Nephron progenitor cell (in vitro differentiated cells): ENCODE data around the gene C11orf58.

Experiments used
- DNase-seq: peaks from one replicate; pipeline ENCODE4 v3.0.0; 2021
- H3K27ac Mint-ChIP-seq: 2 replicates; pipeline ENCODE4 v1.8.0; 2021; ENCODE audit warnings: mild to moderate bottlenecking, moderate library complexity, mixed read lengths
- H3K27me3 Mint-ChIP-seq: 2 replicates; pipeline ENCODE4 v1.8.0; 2021; ENCODE audit warnings: mild to moderate bottlenecking, low read depth, mixed read lengths; ENCODE audit not compliant: poor library complexity
- H3K36me3 Mint-ChIP-seq: 2 replicates; pipeline ENCODE4 v1.8.0; 2021; ENCODE audit warnings: low read depth, mixed read lengths
- H3K4me1 Mint-ChIP-seq: 2 replicates; pipeline ENCODE4 v1.8.0; 2021; ENCODE audit warnings: mixed read lengths
- H3K4me3 Mint-ChIP-seq: 2 replicates; pipeline ENCODE4 v1.8.0; 2021; ENCODE audit warnings: mild to moderate bottlenecking, moderate library complexity, mixed read lengths
- H3K9me3 Mint-ChIP-seq: 2 replicates; pipeline ENCODE4 v1.8.0; 2021; ENCODE audit warnings: mild to moderate bottlenecking, moderate library complexity, mixed read lengths
- CTCF ChIP-seq: fragments of 200-600 bp; sonication (generic); IDR thresholded peaks from 2 replicates; pipeline ENCODE4 v1.5.0; 2021; ENCODE audit warnings: antibody characterized with exemption

C11orf58 gene

GRCh38 chr11:16758382-16759024 is 20.1 kb downstream of the C11orf58 start:
- H3K4me1 Mint-ChIP-seq, result no peaks in the 10 kb centered on the region
- no peak for TF ChIP-seq CTCF
- H3K27me3 Mint-ChIP-seq, result peaks cover 4% of the 10 kb centered on the region
- peak overlapping the region; percentile 24 for H3K27ac Mint-ChIP-seq
- DNase-seq, result no peak
- H3K36me3 Mint-ChIP-seq, result peaks cover 47% of the 10 kb centered on the region
- no peak overlapping the region for H3K4me3 Mint-ChIP-seq
- H3K9me3 Mint-ChIP-seq, result no peaks in the 10 kb centered on the region

DNA sequence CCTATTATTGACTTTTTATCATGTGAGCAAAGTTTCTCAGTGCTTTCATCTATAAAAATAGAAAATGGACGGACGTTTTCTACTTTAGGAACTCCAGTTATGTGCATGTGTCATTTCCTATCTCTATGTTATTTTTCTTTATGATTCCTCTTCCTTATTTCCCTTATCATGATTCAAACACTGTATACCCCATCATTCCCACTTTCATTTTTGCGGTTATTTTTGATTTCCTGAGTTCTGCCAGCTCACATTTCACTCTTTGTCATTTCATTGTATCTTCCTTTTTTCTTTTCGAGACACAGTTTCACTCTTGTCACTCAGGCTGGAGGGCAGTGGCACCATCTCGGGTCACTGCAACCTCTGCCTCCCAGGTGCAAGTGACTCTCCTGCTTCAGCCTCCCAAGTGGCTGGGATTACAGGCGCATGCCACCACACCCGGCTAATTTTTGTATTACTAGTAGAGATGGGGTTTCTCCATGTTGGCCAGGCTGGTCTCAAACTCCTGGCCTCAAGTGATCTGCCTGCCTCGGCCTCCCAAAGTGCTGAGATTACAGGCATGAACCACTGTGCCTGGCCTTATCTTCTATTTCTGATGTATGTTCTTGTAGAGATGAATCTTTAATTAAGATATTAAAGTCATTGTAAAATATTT is 21.5 kb downstream of the C11orf58 start:
- H3K9me3 Mint-ChIP-seq, result no peaks in the 10 kb centered on the region
- H3K4me3 Mint-ChIP-seq, result no peak overlapping the region
- no peak overlapping the region for H3K27ac Mint-ChIP-seq
- H3K27me3 Mint-ChIP-seq, result peaks cover 4% of the 10 kb centered on the region
- no peaks in the 10 kb centered on the region for H3K4me1 Mint-ChIP-seq
- H3K36me3 Mint-ChIP-seq, result peaks cover 34% of the 10 kb centered on the region
- DNase-seq, result no peak
- TF ChIP-seq CTCF, result no peak

GRCh38 chr11:16763746-16764145 is 25.3 kb downstream of the C11orf58 start:
- no peaks in the 10 kb centered on the region for H3K4me1 Mint-ChIP-seq
- DNase-seq, result no peak
- no peak overlapping the region for H3K27ac Mint-ChIP-seq
- no peak for TF ChIP-seq CTCF
- no peaks in the 10 kb centered on the region for H3K9me3 Mint-ChIP-seq
- H3K36me3 Mint-ChIP-seq, result peaks cover 7% of the 10 kb centered on the region
- H3K4me3 Mint-ChIP-seq, result no peak overlapping the region
- H3K27me3 Mint-ChIP-seq, result peaks cover 7% of the 10 kb centered on the region

- H3K27ac Mint-ChIP-seq, result no peak overlapping the region
Observed at GRCh38 chr11:16764888-16765287, 26.4 kb downstream of the C11orf58 start.

GRCh38 chr11:16767137-16767536 is 28.7 kb downstream of the C11orf58 start:
- Mint-ChIP-seq H3K4me1 (peaks cover 8% of the 10 kb centered on the region), H3K36me3 (no peaks in the 10 kb centered on the region), H3K9me3 (no peaks in the 10 kb centered on the region), H3K27ac (peak overlapping the region; percentile 32), H3K4me3 (no peak overlapping the region), H3K27me3 (peaks cover 7% of the 10 kb centered on the region)
- TF ChIP-seq CTCF, result no peak
- no peak for DNase-seq

More at GRCh38 chr11:16764888-16765287, 26.4 kb downstream of the C11orf58 start:
- H3K27me3 Mint-ChIP-seq, result peaks cover 7% of the 10 kb centered on the region
- no peaks in the 10 kb centered on the region for H3K9me3 Mint-ChIP-seq
- H3K36me3 Mint-ChIP-seq, result no peaks in the 10 kb centered on the region
- DNase-seq, result no peak
- no peak overlapping the region for H3K4me3 Mint-ChIP-seq
- peaks cover 6% of the 10 kb centered on the region for H3K4me1 Mint-ChIP-seq
- no peak for TF ChIP-seq CTCF

DNA sequence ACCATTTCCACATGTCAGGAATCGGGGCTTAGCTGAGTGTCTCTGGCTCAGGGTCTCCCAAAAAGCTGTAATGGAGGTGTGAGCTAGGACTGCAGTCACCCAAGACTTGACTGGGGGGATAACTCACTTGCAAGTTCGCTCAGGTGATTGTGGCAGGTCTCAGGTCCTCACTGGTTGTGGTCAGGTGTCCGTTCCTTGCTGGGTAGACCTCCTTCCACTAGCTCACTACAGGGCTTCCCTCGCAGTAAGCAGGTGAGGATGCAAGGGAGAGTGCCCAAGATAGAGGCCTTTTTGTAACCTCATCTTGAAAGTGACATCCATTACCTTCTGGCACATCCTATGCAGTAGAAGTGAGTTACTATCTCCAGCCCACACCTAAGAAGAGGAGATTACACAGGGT is 29.5 kb downstream of the C11orf58 start:
- H3K36me3 Mint-ChIP-seq, result no peaks in the 10 kb centered on the region
- TF ChIP-seq CTCF, result no peak
- no peak overlapping the region for H3K27ac Mint-ChIP-seq
- no peak overlapping the region for H3K4me3 Mint-ChIP-seq
- no peaks in the 10 kb centered on the region for H3K9me3 Mint-ChIP-seq
- DNase-seq, result no peak
- peaks cover 3% of the 10 kb centered on the region for H3K27me3 Mint-ChIP-seq
- H3K4me1 Mint-ChIP-seq, result peaks cover 8% of the 10 kb centered on the region
